Activated CD4-positive, alpha-beta memory T cell treated with anti-CD3 and anti-CD28 coated beads for 36 hours (primary cell): Measurements from ENCODE around the gene PFDN1. TPM values are rescaled to one million over a fixed set of nuclear protein-coding genes. Genes with fewer than 3 reads are reported as not detected.
A peak's percentile ranks its signal among the peaks of the same experiment; 100 is the strongest.

ENCODE experiments used
- CTCF ChIA-PET: fragments of 350-600 bp; sonication (Branson Sonifier 250); formaldehyde crosslinking; loops from one replicate; lab custom pipeline; 2021; ENCODE audit warnings: antibody characterized with exemption, inconsistent platforms; lab: Charles Lee
- POLR2A ChIA-PET: fragments of 350-600 bp; sonication (Branson Sonifier 250); formaldehyde crosslinking; loops from one replicate; lab custom pipeline; 2021; ENCODE audit warnings: antibody characterized with exemption; lab: Charles Lee
- DNase-seq: peaks from one replicate; pipeline ENCODE4 v3.0.0-alpha.2; 2020
- H3K27ac Mint-ChIP-seq: one replicate; pipeline ENCODE4 v1.8.0; 2021; ENCODE audit warnings: mixed read lengths
- H3K27me3 Mint-ChIP-seq: one replicate; pipeline ENCODE4 v1.8.0; 2021; ENCODE audit warnings: mixed read lengths
- H3K36me3 Mint-ChIP-seq: one replicate; pipeline ENCODE4 v1.8.0; 2021; ENCODE audit warnings: mixed read lengths
- H3K4me1 Mint-ChIP-seq: one replicate; pipeline ENCODE4 v1.8.0; 2021; ENCODE audit warnings: low read depth, mixed read lengths
- H3K4me3 Mint-ChIP-seq: one replicate; pipeline ENCODE4 v1.8.0; 2021; ENCODE audit warnings: mild to moderate bottlenecking, mixed read lengths
- H3K9me3 Mint-ChIP-seq: one replicate; pipeline ENCODE4 v1.8.0; 2021; ENCODE audit warnings: mixed read lengths
- intact Hi-C: fragments of 100-400 bp; cut with micrococcal nuclease; formaldehyde crosslinking; loops from one replicate; pipeline ENCODE4 v1.15.1; 2023
- total RNA-seq, 2 experiments: library from RNA; stranded (reverse); gene quantifications; one replicate each; pipeline ENCODE4 v1.2.3, GENCODE V29; 2021

Gene PFDN1
- total RNA-seq, 2 experiments from 2014 or later = 50.1 to 54.6 TPM

DNA sequence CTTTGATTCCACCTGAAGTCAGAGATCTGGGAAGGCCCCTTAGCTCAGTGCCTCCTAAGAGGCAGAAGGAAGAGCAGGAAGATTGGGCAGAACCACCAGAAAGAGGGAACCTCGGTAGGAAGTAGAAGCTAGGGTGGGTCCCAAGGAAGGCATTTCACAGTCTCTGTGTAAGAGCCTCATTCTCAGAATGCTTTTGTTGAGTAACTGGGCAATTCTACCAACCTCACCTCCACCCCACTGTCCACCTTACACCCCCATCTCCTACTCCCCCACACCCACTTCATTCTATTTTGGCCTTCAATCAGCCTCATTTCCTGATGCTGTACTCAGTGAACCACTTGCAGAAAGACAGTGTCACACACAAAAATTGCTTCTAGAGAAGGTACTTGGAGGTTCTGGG, 40.0 kb upstream of the PFDN1 start:
- Mint-ChIP-seq H3K36me3 (peaks cover 22% of the 10 kb centered on the region), H3K27ac (peak overlapping the region; percentile 90)
- POLR2A ChIA-PET = no interaction called here

DNA sequence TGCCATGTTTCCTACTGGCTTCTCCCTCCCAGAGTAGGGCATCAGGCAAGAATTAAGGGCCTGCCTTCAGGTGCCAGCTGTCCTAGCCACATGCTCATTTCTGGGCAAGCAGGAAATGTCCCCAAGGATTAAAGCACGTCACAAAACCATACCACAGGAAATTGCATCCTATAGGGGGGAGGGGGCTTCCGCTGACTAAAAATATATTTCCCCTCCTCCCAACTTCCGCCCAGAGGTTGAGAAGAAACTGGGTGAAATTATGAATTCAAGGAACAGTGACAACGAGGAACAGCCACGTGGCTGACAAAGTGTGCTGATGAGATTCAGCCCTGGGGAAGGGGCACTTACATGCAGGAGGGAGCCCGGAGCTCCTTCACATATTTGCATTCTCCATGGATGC, 39.4 kb upstream of the PFDN1 start:
- H3K27ac Mint-ChIP-seq = peak overlapping the region; percentile 90
- ChIA-PET CTCF (interaction anchor here (0.7 to 16.7 kb wide), 4 partner anchors 9 to 100 kb away, joined by 3 to 744 read pairs (median 8); no protein-coding TSS in a partner anchor), POLR2A (no interaction called here)
- H3K9me3 Mint-ChIP-seq = no peaks in the 10 kb centered on the region
- intact Hi-C loops = loop anchor here (2.0 kb wide), 1 partner anchor 39 kb away; the partner anchor contains the start of gene PFDN1
- peaks cover 45% of the 10 kb centered on the region for H3K4me1 Mint-ChIP-seq
- H3K27me3 Mint-ChIP-seq = no peaks in the 10 kb centered on the region
- DNase-seq = peak; percentile 70
- peaks cover 22% of the 10 kb centered on the region for H3K36me3 Mint-ChIP-seq
- peak overlapping the region; percentile 67 for H3K4me3 Mint-ChIP-seq

More for the DNA sequence above, 40.0 kb upstream of the PFDN1 start:
- CTCF ChIA-PET = interaction anchor here (1.0 to 16.7 kb wide), 3 partner anchors 9 to 100 kb away, joined by 4 to 744 read pairs (median 11); no protein-coding TSS in a partner anchor
- Mint-ChIP-seq H3K27me3 (no peaks in the 10 kb centered on the region), H3K9me3 (no peaks in the 10 kb centered on the region), H3K4me1 (peaks cover 45% of the 10 kb centered on the region), H3K4me3 (peak overlapping the region; percentile 67)
- no peak for DNase-seq
- intact Hi-C loops = loop anchor here (2.0 kb wide), 1 partner anchor 40 kb away; the partner anchor contains the start of gene PFDN1

DNA sequence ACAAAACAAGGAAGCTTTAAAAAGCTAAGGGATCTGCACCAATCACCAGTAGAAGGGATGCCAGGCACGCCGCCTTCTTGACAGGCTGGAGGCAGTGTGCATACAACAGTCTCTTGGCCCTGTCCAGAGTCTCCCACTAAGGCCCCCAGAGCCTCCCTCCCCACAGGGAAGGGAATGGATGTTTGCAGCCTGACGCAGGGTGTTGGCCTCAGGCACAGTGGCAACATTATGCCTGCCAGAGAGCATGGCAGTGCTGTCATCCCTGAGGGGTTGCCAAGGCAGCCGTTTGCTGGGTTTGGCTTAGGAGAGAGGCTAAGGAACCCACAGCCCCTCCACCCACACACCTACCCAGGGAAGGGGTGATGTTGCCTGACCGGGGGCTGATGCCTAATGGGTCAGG, 38.7 kb upstream of the PFDN1 start:
- Mint-ChIP-seq H3K4me1 (peaks cover 44% of the 10 kb centered on the region), H3K9me3 (no peaks in the 10 kb centered on the region), H3K27ac (peak overlapping the region; percentile 90), H3K4me3 (peak overlapping the region; percentile 67), H3K27me3 (no peaks in the 10 kb centered on the region), H3K36me3 (peaks cover 22% of the 10 kb centered on the region)
- CTCF ChIA-PET = interaction anchor here (2.1 to 16.7 kb wide), 2 partner anchors 10 to 99 kb away, joined by 14 to 744 read pairs; no protein-coding TSS in a partner anchor
- DNase-seq = no peak
- intact Hi-C loops = no loop called here
- POLR2A ChIA-PET = no interaction called here

DNA sequence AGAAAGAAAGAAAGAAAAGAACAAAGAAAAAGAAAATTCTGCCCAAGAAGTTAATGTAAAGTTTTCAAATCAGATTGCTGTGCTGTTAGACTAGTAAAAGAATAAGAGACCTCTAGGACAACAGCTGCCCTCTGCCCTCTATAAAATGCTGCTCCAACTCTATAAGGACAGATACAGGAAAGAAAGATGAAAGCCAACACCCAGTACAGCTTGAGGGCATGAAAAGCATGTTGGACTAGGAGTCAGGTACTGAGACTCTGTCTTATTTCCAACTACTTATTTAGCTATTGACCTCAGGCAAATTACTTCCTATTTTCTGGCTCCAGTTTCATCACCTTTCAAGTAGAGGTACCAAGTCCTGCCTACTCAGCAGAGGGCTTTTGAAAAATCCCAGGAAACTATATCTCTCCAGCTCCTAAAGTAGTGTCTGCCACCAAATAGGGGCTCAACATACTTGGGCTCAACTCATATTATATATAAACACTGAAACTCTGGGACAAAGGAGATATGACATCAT, 37.8 kb upstream of the PFDN1 start:
- Mint-ChIP-seq H3K4me1 (peaks cover 44% of the 10 kb centered on the region), H3K36me3 (peaks cover 30% of the 10 kb centered on the region), H3K9me3 (no peaks in the 10 kb centered on the region), H3K4me3 (no peak overlapping the region), H3K27ac (peak overlapping the region; percentile 8), H3K27me3 (no peaks in the 10 kb centered on the region)
- CTCF ChIA-PET = interaction anchor here (0.9 to 16.7 kb wide), 3 partner anchors 11 to 98 kb away, joined by 3 to 744 read pairs (median 14); partner anchors contain the start of gene PFDN1
- intact Hi-C loops = no loop called here
- POLR2A ChIA-PET = no interaction called here
- no peak for DNase-seq

DNA sequence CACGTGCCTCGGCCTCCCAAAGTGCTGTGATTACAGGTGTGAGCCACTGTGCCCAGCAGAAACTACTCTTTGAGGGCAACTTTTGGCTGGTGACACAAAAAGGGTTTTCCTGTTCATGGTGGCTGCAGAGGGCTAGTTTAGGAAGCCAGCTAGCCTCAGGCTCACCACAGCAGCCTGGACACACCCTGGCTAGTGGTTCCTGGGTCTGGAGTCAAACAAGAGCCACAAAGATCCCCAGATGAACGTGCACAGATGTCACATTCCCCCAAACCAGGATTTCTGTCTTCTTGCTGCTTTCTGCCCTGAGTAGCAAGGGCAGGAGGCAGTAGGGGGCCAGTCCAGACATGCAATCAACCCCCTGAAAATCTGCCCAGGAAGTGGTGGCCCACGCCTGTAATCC, 36.7 kb upstream of the PFDN1 start:
- Mint-ChIP-seq H3K27me3 (no peaks in the 10 kb centered on the region), H3K4me3 (no peak overlapping the region), H3K4me1 (peaks cover 39% of the 10 kb centered on the region), H3K9me3 (no peaks in the 10 kb centered on the region), H3K36me3 (peaks cover 33% of the 10 kb centered on the region), H3K27ac (no peak overlapping the region)
- CTCF ChIA-PET = interaction anchor here (0.9 to 2.3 kb wide), 4 partner anchors 12 to 95 kb away, joined by 3 to 14 read pairs (median 5); partner anchors contain the start of gene PFDN1
- intact Hi-C loops = no loop called here
- no peak for DNase-seq
- POLR2A ChIA-PET = interaction anchor here (0.7 kb wide), 1 partner anchor 82 kb away, joined by 3 read pairs; no protein-coding TSS in a partner anchor

DNA sequence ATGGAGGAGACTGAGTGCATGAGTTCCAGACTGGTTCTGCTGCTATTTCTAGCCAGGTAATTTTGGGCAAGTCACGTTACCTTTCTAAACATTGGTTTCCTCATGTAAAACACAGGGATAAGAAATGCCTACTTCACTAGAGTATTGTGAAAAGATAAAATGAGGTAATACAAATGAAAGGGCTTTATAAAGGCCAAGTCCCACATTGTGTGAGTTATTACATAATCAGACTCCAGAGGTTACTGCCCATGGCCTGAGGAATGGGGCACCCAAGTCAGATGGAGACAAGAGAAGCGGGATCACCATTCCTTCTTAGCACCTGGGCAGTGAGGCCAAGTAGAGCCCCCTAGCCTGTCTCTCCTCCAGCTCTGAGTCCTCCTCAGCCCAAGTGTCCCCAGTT, 36.0 kb upstream of the PFDN1 start:
- POLR2A ChIA-PET = no interaction called here
- Mint-ChIP-seq H3K27ac (no peak overlapping the region), H3K9me3 (no peaks in the 10 kb centered on the region), H3K36me3 (peaks cover 35% of the 10 kb centered on the region), H3K27me3 (no peaks in the 10 kb centered on the region), H3K4me3 (no peak overlapping the region), H3K4me1 (peaks cover 32% of the 10 kb centered on the region)
- intact Hi-C loops = no loop called here
- CTCF ChIA-PET = interaction anchor here (0.9 to 2.3 kb wide), 2 partner anchors 13 to 94 kb away, joined by 3 to 7 read pairs; no protein-coding TSS in a partner anchor
- DNase-seq = no peak

DNA sequence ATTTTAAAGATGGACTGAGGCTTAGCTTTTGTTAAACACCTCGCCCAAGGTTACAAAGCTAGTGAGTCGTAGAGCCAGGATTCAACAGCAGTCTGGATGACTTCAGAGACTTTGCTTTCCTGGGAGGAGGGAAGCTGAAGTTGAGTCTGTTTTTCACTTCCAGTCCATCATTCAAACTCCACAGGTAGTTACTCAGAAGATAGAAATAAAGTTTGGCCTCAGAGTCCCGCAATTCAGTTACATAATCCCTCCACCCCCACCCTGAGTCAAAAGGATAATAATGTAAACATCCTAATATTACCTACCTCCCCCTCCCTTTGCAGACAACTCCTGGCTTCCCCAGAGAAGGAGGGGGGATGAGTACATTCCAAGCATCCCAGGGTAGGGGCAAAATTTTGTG, 35.4 kb upstream of the PFDN1 start:
- H3K4me1 Mint-ChIP-seq = peaks cover 26% of the 10 kb centered on the region
- CTCF ChIA-PET = interaction anchor here (1.3 to 2.3 kb wide), 2 partner anchors 14 to 94 kb away, joined by 3 to 7 read pairs; no protein-coding TSS in a partner anchor
- peaks cover 34% of the 10 kb centered on the region for H3K36me3 Mint-ChIP-seq
- POLR2A ChIA-PET = no interaction called here
- no peaks in the 10 kb centered on the region for H3K9me3 Mint-ChIP-seq
- intact Hi-C loops = no loop called here
- H3K27me3 Mint-ChIP-seq = no peaks in the 10 kb centered on the region
- H3K27ac Mint-ChIP-seq = no peak overlapping the region
- H3K4me3 Mint-ChIP-seq = no peak overlapping the region
- DNase-seq = no peak

DNA sequence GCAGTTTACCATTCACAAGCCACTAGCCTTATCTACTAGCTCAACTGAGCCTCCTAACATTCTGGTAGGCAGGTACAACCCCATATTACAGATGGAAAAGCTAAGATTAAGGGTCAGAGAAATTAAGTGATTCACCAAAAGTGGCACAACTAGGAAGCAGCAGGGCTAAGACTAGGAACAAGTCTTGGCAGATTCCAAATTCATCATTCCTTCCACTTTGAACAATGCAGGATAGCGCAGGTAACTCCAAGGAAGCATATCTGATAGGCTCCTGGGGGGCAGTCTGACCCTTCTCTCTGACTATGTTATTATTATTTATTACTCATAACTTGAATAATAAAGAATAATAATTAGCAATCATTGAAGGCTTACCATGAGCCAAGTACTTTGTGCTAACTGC, 35.0 kb upstream of the PFDN1 start:
- H3K27ac Mint-ChIP-seq = no peak overlapping the region
- H3K36me3 Mint-ChIP-seq = peaks cover 34% of the 10 kb centered on the region
- no peak overlapping the region for H3K4me3 Mint-ChIP-seq

DNA sequence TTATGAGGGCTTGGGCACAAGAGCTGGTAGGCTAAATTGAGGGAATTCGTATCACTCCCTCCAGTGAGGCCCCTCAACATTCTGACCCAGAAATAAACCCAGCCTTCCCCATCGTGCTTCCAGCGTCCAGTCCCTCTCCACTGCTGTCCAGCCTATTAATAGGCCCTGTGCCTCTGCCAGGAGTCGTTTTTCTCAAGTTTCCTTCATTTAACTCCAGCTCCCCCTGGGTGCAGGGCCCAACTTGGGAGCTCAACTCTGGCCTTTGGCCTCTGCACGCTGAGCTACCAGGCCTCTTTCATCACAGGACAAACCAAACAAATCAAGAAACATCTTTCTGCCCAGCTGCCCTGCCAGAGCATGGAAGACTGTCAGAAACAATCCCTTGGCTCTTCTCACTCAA, 33.5 kb upstream of the PFDN1 start:
- Mint-ChIP-seq H3K4me1 (peaks cover 9% of the 10 kb centered on the region), H3K9me3 (no peaks in the 10 kb centered on the region), H3K4me3 (no peak overlapping the region), H3K27me3 (no peaks in the 10 kb centered on the region), H3K36me3 (peaks cover 28% of the 10 kb centered on the region), H3K27ac (no peak overlapping the region)
- ChIA-PET CTCF (interaction anchor here (1.4 to 2.6 kb wide), 3 partner anchors 9 to 92 kb away, joined by 5 to 20 read pairs (median 11); partner anchors contain the start of gene HBEGF), POLR2A (no interaction called here)
- intact Hi-C loops = no loop called here
- DNase-seq = no peak

More for the DNA sequence above, 35.0 kb upstream of the PFDN1 start:
- Mint-ChIP-seq H3K9me3 (no peaks in the 10 kb centered on the region), H3K27me3 (no peaks in the 10 kb centered on the region), H3K4me1 (peaks cover 22% of the 10 kb centered on the region)
- ChIA-PET POLR2A (no interaction called here), CTCF (interaction anchor here (1.3 to 2.3 kb wide), 3 partner anchors 8 to 93 kb away, joined by 3 to 7 read pairs (median 5); no protein-coding TSS in a partner anchor)
- intact Hi-C loops = no loop called here
- DNase-seq = no peak

DNA sequence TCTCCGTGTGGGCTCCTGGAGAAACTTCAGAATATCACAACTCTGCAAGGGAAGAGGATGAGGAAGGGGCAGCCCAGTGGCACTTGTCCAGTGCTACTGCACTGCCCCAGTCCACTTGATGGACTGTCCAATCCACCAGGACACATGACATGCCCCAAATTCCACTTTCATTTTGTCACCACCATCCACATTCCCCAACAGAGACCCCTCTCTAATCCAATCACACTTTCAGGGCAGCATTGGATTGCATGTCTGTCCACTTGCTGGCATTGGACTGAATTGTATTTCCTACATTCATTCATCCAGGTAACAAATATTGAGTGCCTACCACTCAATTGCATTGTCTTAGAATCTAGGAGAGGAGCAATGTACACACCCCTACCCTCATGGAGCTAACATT, 28.7 kb upstream of the PFDN1 start:
- Mint-ChIP-seq H3K4me3 (no peak overlapping the region), H3K9me3 (no peaks in the 10 kb centered on the region), H3K4me1 (no peaks in the 10 kb centered on the region), H3K27me3 (no peaks in the 10 kb centered on the region), H3K27ac (no peak overlapping the region), H3K36me3 (peaks cover 21% of the 10 kb centered on the region)
- intact Hi-C loops = no loop called here
- ChIA-PET POLR2A (no interaction called here), CTCF (no interaction called here)
- DNase-seq = no peak

DNA sequence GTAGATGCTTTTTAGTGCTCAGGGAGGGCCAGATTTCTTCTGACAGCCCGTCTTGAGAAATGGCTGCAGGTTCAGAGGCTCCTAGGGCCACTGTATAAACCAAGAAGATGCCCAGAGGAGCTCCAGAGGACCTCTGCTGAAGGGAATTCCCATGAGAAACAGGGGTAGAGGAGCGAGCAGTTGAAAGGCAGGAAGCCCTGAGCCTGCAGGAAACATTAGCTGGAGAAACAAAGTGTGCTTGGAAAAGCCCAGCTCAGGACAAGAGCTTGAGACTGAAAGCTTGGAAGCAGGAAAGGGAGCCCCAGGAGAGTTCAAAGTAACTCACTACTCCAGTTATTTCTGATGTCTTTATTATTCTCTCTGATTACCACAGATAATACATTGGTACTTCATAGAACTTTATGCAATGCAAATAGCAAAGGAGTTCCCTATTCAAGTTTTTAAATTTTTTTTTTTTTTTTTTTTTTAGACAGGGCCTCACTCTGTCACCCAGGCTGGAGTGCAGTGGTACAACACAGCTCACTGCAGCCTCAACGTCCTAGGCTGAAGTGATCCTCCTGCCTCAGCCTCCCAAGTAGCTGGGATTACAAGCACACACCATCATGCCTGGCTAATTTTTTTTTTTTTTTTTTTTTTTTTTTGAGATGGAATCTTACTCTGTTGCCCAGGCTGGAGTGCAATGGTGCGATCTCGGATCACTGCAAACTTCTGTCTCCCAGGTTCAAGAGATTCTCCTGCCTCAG, 27.0 kb upstream of the PFDN1 start:
- Mint-ChIP-seq H3K27me3 (no peaks in the 10 kb centered on the region), H3K9me3 (no peaks in the 10 kb centered on the region), H3K27ac (no peak overlapping the region), H3K4me3 (no peak overlapping the region), H3K4me1 (peaks cover 1% of the 10 kb centered on the region), H3K36me3 (peaks cover 10% of the 10 kb centered on the region)
- intact Hi-C loops = no loop called here
- ChIA-PET CTCF (no interaction called here), POLR2A (no interaction called here)
- DNase-seq = no peak
